ENCODE data around the gene ARMH3.
"Not testable (repeated sequence)": the region's sequence is repeated elsewhere in the genome, so short reads cannot be mapped to it uniquely, and the experiment has no call there.

The ARMH3 gene

DNA sequence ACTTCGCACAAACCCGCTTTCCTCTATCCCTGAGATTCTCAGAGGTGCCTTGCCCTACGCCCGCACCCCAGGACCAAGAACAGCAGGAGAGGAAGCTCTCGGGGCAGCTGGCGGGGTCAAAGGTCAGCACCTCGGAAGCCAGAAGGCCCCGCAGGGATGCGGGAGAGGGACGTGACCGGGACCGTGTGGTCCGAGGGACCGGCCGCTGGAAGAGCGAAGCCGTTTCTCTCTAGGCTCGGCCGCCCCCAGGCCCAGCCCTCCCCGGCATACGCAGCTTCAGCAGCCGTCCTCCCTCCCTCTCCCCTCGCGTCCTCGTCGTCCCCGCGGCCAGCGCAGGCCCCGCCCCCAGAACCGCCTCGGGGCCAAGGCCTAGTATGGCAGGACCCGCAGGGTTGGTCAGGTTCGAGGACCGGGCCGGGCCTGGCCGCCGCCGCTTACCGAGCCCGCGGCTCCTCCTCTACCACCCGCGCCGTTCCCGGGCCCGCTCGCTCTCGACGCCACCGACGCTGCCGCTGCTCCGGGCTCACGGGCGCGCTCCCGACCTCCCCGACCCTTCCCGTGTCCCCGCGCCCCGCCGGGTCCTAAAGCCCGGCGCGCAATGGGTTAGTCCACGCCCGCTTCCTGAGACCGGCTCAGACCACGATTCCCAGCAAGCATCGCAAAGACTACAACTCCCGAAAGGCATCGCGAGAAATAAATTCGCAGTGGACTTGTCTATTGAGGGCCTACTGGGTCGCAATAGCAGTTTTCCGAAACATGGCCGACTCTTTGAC lies at the start of gene ARMH3:
Gene ARMH3 (minus strand): TSS at position 527 of the 773 bp plus-strand sequence. CDS start 16,059 bp downstream, outside the sequence.
- in situ Hi-C loops (cut with MboI; ENCODE audit: low sequenced_read_pairs) = no loop called here

DNA sequence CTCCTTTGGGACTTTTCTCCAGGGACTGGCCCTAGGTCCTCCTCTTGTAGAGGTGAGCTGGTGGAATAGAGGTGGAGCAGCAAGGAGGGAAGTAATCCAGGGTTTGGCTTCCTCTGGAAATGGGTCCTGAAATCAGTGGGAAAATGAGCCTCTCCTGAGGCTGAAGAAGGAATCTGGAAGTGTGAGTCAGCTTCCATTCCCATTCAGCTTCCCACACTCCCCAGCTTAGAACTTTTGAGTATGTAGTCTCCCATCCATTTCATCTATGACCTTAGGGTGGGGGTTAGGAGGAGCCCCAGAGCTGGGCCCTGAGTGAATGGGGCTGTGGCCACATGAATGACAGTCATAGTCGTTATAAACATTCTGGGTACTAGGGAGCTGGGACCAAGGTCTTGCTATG lies 46.4 kb upstream of the ARMH3 start:
- in situ Hi-C loops (cut with MboI; ENCODE audit: low sequenced_read_pairs) = no loop called here

- in situ Hi-C loops (cut with MboI; ENCODE audit: low sequenced_read_pairs) = no loop called here
Measured at GRCh38 chr10:102101152-102101551, 45.2 kb upstream of the ARMH3 start.

GRCh38 chr10:102096449-102096848 lies 40.5 kb upstream of the ARMH3 start:
- in situ Hi-C loops (cut with MboI; ENCODE audit: low sequenced_read_pairs) = loop anchor here (25.0 kb wide), 1 partner anchor 484 kb away; no protein-coding TSS in a partner anchor

GRCh38 chr10:102090772-102091171 lies 34.8 kb upstream of the ARMH3 start:
- in situ Hi-C loops (cut with MboI; ENCODE audit: low sequenced_read_pairs) = loop anchor here (25.0 kb wide), 1 partner anchor 478 kb away; no protein-coding TSS in a partner anchor

DNA sequence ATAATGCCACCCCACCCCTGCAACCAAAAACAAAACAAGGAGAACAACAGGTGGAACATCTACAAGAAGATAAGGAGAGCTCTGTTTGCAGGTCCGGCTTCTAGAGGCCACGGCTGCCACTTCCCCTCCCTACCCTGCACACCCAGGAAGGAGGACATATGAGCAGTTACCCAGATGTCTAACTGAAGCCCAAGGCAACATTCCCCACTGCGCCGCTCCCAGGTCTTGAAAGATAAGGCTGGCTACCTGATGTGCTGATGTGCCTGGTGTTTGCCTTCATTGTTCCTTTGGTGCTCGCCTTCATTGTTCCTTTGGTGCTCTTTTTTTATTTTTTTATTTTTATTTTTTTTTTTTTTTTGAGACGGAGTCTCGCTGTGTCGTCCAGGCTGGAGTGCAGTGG lies 30.2 kb upstream of the ARMH3 start:
- in situ Hi-C loops (cut with MboI; ENCODE audit: low sequenced_read_pairs) = loop anchor here (25.0 kb wide), 1 partner anchor 474 kb away; no protein-coding TSS in a partner anchor

DNA sequence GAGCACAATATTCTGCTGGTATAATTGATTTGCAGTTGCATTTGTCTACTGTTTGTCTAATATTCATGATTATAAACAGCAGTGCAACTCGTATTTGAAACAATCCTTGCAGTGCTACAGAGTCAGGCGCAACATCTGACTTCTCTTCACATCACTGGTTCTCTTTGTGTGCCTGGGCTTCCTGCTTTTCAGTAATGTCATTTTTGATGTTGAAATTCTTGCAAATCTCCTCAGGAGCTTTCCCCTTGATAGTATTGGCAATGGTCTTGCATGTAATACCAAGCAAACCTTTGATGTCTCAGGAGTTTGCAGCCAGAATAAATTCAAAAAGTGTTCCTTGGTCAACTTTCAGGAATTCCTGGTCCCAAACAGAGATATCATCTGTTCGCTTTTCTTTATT lies 29.4 kb upstream of the ARMH3 start:
- in situ Hi-C loops (cut with MboI; ENCODE audit: low sequenced_read_pairs) = loop anchor here (25.0 kb wide), 1 partner anchor 473 kb away; no protein-coding TSS in a partner anchor

GRCh38 chr10:102083541-102083940 lies 27.6 kb upstream of the ARMH3 start:
- in situ Hi-C loops (cut with MboI; ENCODE audit: low sequenced_read_pairs) = loop anchor here (25.0 kb wide), 1 partner anchor 471 kb away; no protein-coding TSS in a partner anchor

DNA sequence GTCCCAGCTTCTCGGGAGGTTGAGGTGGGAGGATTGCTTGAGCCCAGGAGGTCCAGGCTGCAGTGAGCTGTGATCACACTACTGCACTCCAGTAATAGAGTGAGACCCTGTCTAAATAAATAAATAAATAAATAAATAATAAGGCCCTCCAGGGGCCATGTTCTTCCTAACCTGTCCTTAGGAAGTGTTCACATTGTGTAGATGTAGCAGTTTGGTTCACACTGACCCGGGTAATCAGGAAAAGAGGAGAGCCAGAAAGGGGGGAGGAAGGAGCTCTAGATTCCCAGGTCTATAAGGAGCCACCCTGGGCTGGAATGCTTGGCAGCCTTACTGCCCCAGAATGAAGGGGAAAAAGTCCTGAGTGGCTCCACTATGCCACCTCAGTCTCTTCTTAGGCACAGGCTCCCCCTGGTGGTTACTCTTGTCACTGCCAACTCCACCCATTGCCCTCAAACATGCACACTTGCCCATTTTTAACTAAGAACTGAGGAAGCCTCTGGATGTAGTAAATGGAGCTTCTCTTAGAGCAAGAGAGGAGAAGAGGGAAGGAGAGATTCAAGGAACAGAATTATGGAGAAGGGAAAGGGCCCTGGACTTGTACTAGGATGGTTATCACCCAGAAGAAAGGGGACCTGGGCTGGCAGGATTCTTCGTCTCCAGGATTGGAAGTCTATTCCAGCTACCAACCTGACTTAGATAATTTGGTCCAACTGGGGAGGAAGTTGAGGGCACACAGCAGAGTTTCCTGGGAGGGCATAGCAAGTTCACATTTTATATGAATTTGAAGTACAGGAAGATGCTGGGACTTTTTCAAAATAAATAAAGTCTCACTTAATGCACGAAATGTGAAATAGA lies 16.9 kb upstream of the ARMH3 start:
- in situ Hi-C loops (cut with MboI; ENCODE audit: low sequenced_read_pairs) = loop anchor here (10.0 kb wide), 1 partner anchor 238 kb away; no protein-coding TSS in a partner anchor

DNA sequence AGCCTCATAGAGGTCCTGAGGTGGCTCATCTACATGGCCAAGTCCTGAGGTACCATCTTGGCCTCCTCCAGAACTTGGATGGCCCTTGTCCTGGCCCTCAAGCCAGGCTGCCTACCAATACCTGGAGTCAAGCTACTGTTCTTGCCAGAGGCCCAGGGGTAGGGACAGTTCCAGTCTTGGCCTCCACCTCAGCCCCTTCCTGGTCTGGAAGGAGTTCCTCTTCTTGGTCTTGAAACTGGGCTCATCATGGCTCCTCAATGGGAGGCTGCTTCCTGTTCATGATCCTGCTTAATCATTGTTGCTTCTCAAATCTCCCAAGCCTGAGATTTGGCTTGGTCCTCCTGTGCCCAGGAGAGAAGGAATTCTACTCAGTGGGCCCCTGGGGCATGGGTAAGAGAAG lies 13.1 kb upstream of the ARMH3 start:
- in situ Hi-C loops (cut with MboI; ENCODE audit: low sequenced_read_pairs) = no loop called here

- in situ Hi-C loops (cut with MboI; ENCODE audit: low sequenced_read_pairs) = no loop called here
Measured at GRCh38 chr10:102068216-102068615, 12.2 kb upstream of the ARMH3 start.

GRCh38 chr10:102067091-102067916 lies 11.3 kb upstream of the ARMH3 start:
- in situ Hi-C loops (cut with MboI; ENCODE audit: low sequenced_read_pairs) = no loop called here

DNA sequence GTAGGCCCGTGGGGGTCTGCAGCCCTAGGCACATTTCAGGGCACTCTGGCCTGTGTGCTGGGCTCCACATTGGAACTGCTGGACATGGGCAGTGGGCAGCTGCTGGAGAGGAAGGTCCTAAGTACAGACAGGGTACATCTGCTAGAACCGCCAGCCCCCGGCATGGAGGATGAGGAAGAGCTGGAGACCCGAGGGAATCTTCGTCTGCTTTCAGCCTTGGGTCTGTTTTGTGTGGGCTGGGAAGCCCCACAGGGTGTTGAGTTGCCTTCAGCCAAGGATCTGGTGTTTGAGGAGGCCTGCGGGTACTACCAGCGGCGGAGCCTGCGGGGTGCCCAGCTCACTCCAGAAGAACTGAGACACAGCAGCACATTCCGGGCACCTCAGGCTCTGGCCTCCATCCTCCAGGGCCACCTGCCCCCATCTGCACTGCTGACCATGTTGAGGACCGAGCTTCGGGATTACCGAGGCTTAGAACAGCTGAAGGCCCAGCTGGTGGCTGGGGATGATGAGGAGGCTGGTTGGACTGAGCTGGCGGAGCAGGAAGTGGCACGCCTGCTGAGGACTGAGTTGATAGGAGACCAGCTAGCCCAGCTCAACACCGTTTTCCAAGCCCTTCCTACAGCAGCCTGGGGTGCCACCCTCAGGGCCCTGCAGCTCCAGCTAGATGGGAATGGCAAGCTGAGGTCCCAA lies 10.6 kb upstream of the ARMH3 start:
- in situ Hi-C loops (cut with MboI; ENCODE audit: low sequenced_read_pairs) = no loop called here

DNA sequence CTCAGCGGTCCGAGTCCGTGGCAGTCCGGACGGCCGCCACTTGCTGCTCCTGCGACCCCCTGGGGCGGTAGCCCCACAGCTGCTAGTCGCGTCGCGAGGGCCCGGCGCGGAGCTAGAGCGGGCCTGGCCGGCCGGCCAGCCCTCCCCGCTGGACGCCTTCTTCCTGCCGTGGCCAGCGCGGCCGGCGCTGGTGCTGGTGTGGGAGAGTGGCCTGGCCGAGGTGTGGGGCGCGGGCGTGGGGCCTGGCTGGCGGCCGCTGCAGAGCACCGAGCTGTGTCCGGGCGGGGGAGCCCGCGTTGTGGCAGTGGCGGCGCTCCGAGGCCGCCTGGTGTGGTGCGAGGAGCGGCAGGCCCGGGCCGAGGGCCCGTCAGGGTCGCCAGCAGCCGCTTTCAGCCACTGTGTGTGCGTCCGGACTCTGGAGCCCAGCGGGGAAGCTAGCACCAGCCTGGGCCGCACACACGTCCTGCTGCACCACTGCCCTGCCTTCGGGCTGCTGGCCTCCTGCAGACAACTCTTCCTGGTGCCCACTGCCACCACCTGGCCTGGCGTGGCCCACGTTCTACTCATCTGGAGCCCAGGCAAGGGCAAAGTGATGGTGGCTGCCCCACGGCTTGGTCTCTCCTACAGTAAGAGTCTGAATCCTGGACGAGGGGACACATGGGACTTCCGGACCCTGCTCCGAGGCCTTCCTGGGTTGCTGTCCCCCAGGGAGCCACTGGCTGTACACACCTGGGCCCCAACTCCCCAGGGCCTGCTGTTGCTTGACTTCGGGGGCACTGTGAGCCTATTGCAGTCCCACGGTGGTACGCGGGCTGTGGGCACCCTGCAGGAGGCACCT lies 9.8 kb upstream of the ARMH3 start:
- in situ Hi-C loops (cut with MboI; ENCODE audit: low sequenced_read_pairs) = no loop called here

DNA sequence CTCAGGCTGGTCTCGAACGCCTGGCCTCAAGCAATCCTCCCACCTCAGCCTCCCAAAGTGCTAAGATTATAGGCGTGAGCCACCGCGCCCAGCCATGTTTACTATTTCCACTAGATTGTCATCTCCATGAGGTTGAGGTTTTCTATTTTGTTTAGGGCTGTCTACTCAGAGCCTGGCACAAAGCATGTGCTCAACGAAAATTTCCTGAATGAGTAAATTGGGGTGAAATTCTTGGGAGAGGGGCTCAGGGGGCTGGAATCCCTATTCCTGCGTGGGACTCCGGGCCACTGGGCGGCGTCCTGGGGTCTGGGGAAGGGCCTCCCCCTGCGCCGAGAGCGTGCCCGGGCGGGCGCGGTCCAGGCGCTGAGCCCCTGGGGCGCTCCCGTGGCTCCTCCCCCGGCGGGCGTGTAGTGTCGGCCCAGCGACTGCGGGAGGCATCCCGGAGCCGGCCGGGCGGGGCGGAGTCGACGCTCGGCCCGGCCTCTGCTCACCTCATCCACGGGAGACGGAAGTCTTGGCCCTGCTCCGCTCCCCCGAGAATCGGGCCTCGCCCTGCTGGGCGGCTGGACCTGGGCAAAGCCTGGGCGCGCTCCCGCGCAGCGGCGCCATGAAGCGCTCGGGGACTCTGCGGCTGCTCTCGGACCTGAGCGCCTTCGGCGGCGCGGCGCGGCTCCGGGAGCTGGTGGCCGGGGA lies 9.0 kb upstream of the ARMH3 start, which contains the start of gene HPS6:
Gene HPS6 (plus strand): TSS at position 482 of the 693 bp plus-strand sequence. CDS start 126 bp downstream, at position 608.
- in situ Hi-C loops (cut with MboI; ENCODE audit: low sequenced_read_pairs) = no loop called here

DNA sequence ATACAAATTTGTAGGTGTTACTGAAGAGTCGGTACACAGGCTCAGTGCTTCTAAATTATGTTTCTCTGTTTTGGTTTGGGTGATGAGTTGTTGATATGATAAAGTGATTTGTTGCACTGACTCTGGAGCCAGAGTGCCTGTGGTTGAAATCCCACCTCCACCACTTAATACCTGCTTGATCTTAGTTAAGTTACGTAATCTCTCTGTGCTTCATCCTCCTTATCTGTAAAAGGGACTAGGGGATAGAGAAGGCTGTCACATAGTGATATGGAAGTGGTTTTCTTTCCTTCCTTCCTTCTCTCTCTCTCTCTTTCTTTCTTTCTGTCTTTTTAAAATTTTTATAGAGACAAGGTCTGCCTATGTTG lies 8.5 kb upstream of the ARMH3 start:
- in situ Hi-C loops (cut with MboI; ENCODE audit: low sequenced_read_pairs) = no loop called here

DNA sequence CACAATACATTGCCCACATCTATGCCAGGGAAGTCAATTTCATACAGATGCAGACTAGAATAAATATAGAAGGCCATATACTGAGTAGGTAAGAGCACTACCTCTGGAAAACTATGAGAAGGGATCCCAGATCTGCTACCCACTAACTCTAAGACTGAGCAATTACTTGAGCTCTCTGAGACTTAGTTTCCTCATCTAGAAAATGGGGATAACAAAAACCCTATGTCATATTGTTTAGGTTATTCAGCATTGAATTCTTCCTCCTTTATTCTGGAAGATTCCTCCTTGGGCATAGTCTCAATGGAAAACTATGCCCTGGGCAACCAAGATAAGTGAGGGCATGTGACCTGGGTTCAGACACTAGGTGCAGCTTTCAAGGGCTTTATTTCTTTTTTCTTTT lies 4.0 kb upstream of the ARMH3 start:
- in situ Hi-C loops (cut with MboI; ENCODE audit: low sequenced_read_pairs) = no loop called here

- in situ Hi-C loops (cut with MboI; ENCODE audit: low sequenced_read_pairs) = not testable (repeated sequence)
Measured at GRCh38 chr10:102054881-102055646, 909 bp downstream of the ARMH3 start.
